Colonic mucosa (tissue), 4 donors: Measurements from ENCODE around the gene GABRA6. TPM values are rescaled to one million over a fixed set of nuclear protein-coding genes. Genes with fewer than 3 reads are reported as not detected.

Source experiments
- DNase-seq: peaks from one replicate; pipeline ENCODE4 v3.0.0-alpha.2; 2020
- H3K27ac ChIP-seq: fragments of 200-600 bp; one replicate; pipeline ENCODE4 v1.8.0; 2021
- H3K27me3 ChIP-seq: fragments of 200-600 bp; one replicate; pipeline ENCODE4 v1.8.0; 2021
- H3K36me3 ChIP-seq: fragments of 200-600 bp; one replicate; pipeline ENCODE4 v1.8.0; 2021
- H3K4me1 ChIP-seq: fragments of 200-600 bp; one replicate; pipeline ENCODE4 v1.8.0; 2021; ENCODE audit warnings: mild to moderate bottlenecking
- H3K4me3 ChIP-seq: fragments of 200-600 bp; one replicate; pipeline ENCODE4 v1.8.0; 2021
- H3K9ac ChIP-seq, 2 donors: one replicate each; pipeline ENCODE4 v1.7.0; 2013; ENCODE audit warnings: control low read depth in 2 of 2, low read depth in 2 of 2, low read length in 2 of 2
- H3K9me3 ChIP-seq: fragments of 200-600 bp; one replicate; pipeline ENCODE4 v1.8.0; 2021
- intact Hi-C: fragments of 100-400 bp; cut with DNase I; formaldehyde crosslinking; loops from one replicate; pipeline ENCODE4 v1.14.1; 2022
- total RNA-seq, 2 donors: library from RNA; stranded (reverse); fragmentation: NEBNext Ultra II Directional in 1 of 2; extraction: Animal tissue kit (Norgen Biotek cat#: 25700) in 1 of 2; gene quantifications; one replicate each; pipeline ENCODE4 v1.2.1, GENCODE V29; 2021
- TF ChIP-seq, protein P1 (sequence below): fragments of 200-600 bp; IDR thresholded peaks from one replicate; pipeline ENCODE4 v1.8.0; 2022; ENCODE audit warnings: antibody characterized with exemption, mild to moderate bottlenecking
- donor health status: healthy.
- donor health status: DM: no; HTN: no; CAD: no.
- donor health status: DM: no; HTN: no; CAD: no.

The GABRA6 gene
- total RNA-seq, 2 donors from 2014 or later = not detected

DNA sequence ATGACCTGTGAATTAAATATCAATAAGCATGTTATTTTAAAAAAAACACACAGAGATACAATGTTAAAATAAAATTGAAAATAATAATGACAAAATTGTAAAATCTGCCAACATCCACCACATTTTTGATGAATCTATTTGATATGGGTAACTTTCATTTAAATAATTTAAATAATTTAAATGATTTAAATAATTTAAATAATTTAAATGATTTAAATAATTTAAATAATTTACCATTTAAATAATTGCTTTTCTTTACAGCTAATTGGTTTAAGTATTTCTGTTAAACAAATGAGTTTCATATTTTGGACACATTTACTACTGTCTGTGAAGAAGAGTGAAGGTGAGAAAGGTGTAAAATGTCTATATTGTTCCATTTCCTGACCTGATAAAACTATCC is 22.1 kb upstream of the GABRA6 start:
- Histone ChIP-seq H3K36me3 (no peaks in the 10 kb centered on the region), H3K27ac (no peak overlapping the region), H3K27me3 (no peaks in the 10 kb centered on the region), H3K4me3 (no peak overlapping the region), H3K9me3 (no peaks in the 10 kb centered on the region), H3K9ac (no peak overlapping the region), H3K4me1 (no peaks in the 10 kb centered on the region)
- intact Hi-C loops = no loop called here
- DNase-seq = no peak
- TF ChIP-seq, protein P1, sequence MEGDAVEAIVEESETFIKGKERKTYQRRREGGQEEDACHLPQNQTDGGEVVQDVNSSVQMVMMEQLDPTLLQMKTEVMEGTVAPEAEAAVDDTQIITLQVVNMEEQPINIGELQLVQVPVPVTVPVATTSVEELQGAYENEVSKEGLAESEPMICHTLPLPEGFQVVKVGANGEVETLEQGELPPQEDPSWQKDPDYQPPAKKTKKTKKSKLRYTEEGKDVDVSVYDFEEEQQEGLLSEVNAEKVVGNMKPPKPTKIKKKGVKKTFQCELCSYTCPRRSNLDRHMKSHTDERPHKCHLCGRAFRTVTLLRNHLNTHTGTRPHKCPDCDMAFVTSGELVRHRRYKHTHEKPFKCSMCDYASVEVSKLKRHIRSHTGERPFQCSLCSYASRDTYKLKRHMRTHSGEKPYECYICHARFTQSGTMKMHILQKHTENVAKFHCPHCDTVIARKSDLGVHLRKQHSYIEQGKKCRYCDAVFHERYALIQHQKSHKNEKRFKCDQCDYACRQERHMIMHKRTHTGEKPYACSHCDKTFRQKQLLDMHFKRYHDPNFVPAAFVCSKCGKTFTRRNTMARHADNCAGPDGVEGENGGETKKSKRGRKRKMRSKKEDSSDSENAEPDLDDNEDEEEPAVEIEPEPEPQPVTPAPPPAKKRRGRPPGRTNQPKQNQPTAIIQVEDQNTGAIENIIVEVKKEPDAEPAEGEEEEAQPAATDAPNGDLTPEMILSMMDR = no peak

GRCh38 chr5:161676103-161676502 is 9.4 kb upstream of the GABRA6 start:
- H3K27me3 ChIP-seq = no peaks in the 10 kb centered on the region
- no peaks in the 10 kb centered on the region for H3K9me3 ChIP-seq
- TF ChIP-seq, protein P1 = peak; percentile 38
- H3K4me3 ChIP-seq = no peak overlapping the region
- no peaks in the 10 kb centered on the region for H3K36me3 ChIP-seq
- no peak for DNase-seq
- no peak overlapping the region for H3K27ac ChIP-seq
- H3K4me1 ChIP-seq = no peaks in the 10 kb centered on the region
- intact Hi-C loops = no loop called here
- H3K9ac ChIP-seq = no peak overlapping the region

GRCh38 chr5:161686149-161686548 is 628 bp downstream of the GABRA6 start:
- H3K4me3 ChIP-seq = no peak overlapping the region

DNA sequence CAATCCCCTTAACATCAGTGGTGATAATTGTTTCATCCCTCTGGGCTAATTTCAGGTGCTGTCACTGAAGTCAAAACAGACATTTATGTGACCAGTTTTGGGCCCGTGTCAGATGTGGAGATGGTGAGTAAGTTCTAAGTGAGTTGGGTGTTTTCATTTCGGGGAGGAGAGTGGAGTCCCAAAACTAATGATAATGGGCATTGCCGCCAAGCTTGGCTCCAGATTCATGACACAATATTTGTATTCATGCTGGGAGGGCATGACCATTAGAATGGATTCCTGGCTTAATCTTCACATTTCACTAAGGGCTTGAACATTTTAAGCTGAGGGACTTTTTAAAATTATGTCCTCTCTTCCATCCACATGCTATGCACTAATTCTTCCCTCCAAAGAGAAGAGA is 1.4 kb downstream of the GABRA6 start:
- intact Hi-C loops = no loop called here
- H3K9ac ChIP-seq = no peak overlapping the region
- no peaks in the 10 kb centered on the region for H3K36me3 ChIP-seq
- no peak overlapping the region for H3K4me3 ChIP-seq
- H3K27me3 ChIP-seq = no peaks in the 10 kb centered on the region
- H3K27ac ChIP-seq = no peak overlapping the region
- TF ChIP-seq, protein P1 = no peak
- no peak for DNase-seq
- H3K4me1 ChIP-seq = no peaks in the 10 kb centered on the region
- H3K9me3 ChIP-seq = no peaks in the 10 kb centered on the region

More at GRCh38 chr5:161686149-161686548, 628 bp downstream of the GABRA6 start:
- TF ChIP-seq, protein P1 = no peak
- H3K4me1 ChIP-seq = no peaks in the 10 kb centered on the region
- H3K27me3 ChIP-seq = no peaks in the 10 kb centered on the region
- H3K27ac ChIP-seq = no peak overlapping the region
- H3K9me3 ChIP-seq = no peaks in the 10 kb centered on the region
- H3K36me3 ChIP-seq = no peaks in the 10 kb centered on the region
- intact Hi-C loops = no loop called here
- DNase-seq = no peak
- H3K9ac ChIP-seq = no peak overlapping the region

DNA sequence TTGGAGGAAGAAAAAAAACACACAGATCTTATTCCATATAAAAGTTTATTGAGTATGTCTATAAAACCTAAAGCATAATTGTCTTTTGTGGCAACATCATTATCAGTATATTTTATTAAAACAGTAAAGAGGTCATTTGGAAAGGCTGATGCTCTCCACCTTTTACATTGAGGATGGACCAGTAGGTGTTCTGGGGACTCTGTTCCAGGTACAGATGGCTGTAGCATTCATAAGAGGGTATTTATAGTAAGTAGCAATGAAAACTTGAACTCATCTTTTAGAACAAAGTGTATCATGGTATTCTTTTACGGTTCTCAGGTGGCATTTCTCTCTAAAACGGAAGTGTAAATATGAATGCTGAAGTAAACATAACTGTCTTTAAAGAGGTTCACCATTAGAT is 1.8 kb downstream of the GABRA6 start:
- H3K9ac ChIP-seq = no peak overlapping the region
- H3K9me3 ChIP-seq = no peaks in the 10 kb centered on the region
- TF ChIP-seq, protein P1 = no peak
- H3K27ac ChIP-seq = no peak overlapping the region
- DNase-seq = no peak
- no peaks in the 10 kb centered on the region for H3K36me3 ChIP-seq
- intact Hi-C loops = no loop called here
- no peak overlapping the region for H3K4me3 ChIP-seq
- H3K27me3 ChIP-seq = no peaks in the 10 kb centered on the region
- no peaks in the 10 kb centered on the region for H3K4me1 ChIP-seq

DNA sequence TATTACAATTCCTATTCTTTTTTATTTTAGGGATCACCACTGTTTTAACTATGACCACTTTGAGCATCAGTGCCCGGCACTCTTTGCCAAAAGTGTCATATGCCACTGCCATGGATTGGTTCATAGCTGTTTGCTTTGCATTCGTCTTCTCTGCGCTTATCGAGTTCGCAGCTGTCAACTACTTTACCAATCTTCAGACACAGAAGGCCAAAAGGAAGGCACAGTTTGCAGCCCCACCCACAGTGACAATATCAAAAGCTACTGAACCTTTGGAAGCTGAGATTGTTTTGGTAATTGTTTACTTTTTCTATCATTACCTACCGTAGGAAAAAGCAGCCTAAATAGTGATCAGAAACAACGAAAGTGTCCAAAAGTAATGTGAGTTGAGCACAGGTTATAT is 6.4 kb downstream of the GABRA6 start:
- TF ChIP-seq, protein P1 = no peak
- no peaks in the 10 kb centered on the region for H3K27me3 ChIP-seq
- intact Hi-C loops = no loop called here
- DNase-seq = no peak
- no peak overlapping the region for H3K27ac ChIP-seq
- H3K9ac ChIP-seq = no peak overlapping the region
- no peaks in the 10 kb centered on the region for H3K4me1 ChIP-seq
- no peaks in the 10 kb centered on the region for H3K9me3 ChIP-seq
- H3K4me3 ChIP-seq = no peak overlapping the region
- no peaks in the 10 kb centered on the region for H3K36me3 ChIP-seq
